ENCODE data around the gene PTBP2.

DNA sequence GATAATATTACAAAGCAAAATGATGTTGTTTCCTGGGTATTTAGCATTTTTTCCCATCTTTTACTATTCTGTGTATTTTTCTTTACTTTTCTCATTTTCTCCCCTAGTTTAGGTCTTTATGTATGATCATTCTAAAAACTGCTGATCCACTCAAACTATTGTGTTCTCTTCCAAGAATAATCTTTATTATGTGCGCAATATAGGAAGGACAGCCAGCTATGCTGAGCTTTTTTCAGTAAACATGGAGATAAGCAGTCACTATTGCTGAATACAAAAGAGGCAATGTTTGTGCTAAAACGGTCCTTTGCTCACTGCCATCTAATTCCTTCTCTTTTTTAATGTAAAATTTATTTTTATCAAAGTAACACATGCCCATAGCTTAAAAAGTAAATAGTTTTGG is 6.7 kb upstream of the PTBP2 start:
- TF ChIP-seq EP300 (IDR thresholded peaks at IDR 0.05) (no peak), CTCF (IDR thresholded peaks at IDR 0.05) (no peak)
